Stimulated activated CD8-positive, alpha-beta memory T cell treated with anti-CD3 and anti-CD28 coated beads, Interleukin-15, amount 100 ng/mL, for 24 hours (primary cell): ENCODE data around the gene APBA1.
"Not testable (repeated sequence)": the region's sequence is repeated elsewhere in the genome, so short reads cannot be mapped to it uniquely, and the experiment has no call there.

Experiments used
- DNase-seq: peaks from one replicate; pipeline ENCODE4 v3.0.0-alpha.2; 2020; ENCODE audit warnings: low read depth

The APBA1 gene

DNA sequence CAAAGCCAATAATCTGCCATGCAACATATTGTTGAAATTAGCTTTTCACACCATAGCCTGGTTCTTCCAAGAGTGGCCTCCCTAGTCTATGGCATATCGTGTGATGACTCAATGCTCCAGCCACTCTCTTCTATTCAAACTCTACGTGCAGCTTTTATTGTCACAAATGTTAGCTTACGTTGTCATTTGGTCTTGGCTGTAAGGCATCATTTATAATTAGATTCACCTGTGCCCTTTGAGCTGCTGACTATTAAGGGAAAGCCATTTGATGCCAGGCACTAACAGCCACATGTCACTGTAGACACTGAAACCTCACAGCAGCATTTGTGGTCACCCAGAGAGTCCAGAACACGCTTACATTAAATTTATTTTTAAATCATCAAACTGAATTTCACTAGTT, 66.8 kb downstream of the APBA1 start:
- DNase-seq: no peak

DNA sequence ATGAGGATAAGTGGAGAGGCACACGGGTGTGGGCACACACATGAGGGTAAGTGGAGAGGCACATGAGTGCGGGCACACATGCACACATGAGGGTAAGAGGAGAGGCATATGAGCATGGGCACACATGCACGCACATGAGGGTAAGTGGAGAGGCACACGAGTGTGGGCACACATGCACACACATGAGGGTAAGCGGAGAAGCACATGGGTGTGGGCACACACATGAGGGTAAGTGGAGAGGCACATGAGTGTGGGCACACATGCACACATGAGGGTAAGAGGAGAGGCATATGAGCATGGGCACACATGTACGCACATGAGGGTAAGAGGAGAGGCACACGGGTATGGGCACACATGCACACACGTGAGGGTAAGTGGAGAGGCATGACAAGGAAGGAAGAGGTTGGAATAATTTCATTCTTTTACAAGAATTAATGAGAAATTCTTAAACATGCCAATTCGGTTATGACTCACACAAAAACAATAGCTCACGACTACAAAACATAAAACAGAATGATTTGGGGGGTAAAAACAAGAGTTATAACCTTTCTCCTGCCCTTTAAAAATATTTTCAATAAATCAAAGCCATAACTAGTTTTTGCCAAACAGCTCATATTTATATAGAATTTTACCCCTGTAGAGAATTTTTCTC, 67.5 kb downstream of the APBA1 start:
- DNase-seq: no peak

DNA sequence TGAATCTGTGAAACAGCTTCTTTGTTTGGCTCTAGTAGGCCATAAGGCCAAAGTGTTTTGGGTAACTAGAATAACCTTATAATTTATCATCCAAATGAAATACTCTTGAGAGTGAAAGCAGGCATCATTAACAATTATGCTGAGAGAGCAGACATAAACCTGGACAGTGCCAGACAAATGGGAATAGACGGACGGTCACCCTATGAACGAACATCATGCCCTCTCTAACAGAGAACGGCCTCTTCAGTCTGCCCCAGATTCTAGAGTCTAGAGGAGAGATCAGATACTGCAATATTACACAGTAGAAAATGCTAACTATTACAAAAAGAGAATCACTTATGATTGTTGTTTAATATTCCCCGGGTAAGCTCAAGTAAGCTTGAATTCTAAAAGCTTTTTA, 68.5 kb downstream of the APBA1 start:
- no peak for DNase-seq

DNA sequence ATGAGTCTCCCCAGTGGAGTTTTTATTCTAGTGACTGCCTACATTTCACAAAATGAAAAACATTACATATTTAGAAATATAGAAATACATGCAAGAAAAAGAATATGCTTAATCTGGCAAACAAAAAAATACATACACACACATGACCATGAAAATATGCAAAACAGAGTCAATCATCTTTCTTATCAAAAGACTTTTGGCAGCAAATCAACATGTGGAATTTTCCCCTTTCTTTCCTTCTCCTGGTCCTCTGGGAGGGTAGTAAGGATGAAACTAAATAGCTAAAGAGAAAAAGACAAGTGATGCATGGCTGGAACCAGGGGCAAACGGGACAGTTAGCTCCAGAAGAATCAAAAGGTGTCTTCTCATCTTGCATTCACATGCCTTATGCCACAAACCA, 69.4 kb downstream of the APBA1 start:
- DNase-seq: no peak

DNA sequence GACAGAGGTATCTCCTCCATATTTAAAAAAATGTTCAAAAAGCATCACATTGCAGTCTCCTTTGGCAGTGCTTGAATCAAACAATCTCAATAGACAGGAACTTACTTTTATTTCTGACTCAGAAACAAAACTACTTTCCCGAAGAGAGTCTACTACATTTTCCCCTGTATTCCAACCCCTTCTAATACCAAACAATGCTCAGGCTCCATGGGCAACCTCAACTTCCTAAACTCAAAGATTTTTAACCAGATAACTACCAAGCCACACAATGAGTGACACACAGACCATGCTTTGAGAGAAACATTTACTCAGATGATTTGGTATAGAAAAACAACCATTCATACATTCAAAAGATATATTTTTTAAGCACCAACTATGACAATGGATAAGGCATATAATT, 70.5 kb downstream of the APBA1 start:
- DNase-seq: no peak

DNA sequence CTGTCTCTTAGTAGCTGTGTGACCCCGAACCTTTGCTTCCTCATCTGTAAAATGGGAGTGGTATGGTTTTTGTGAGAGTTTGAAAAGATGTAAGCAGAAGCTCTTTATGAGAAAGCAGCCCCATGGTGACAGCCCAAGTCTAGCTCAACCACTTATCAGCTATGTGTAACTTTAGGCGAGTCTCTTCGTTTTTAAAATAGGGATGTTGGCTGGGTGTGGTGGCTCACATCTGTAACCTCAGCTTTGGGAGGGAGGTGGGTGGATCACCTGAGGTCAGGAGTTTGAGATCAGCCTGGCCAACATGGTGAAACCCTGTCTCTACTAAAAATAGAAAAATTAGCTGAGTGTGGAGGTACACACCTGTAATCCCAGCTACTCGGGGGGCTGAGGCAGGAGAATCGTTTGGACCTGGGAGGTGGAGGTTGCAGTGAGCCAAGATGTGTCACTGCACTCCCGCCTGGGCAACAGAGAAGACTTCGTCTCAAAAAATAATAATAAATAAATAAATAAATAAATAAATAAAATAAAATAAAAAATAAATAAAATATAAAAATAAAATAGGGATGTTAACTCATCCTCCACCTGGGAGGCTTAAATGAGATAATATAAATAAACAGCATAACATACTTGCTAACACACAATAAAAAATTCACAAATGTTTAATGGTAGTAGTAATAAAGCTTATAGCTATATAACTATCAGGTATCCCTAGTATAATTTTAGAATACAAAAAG, 71.7 kb downstream of the APBA1 start:
- DNase-seq: no peak

DNA sequence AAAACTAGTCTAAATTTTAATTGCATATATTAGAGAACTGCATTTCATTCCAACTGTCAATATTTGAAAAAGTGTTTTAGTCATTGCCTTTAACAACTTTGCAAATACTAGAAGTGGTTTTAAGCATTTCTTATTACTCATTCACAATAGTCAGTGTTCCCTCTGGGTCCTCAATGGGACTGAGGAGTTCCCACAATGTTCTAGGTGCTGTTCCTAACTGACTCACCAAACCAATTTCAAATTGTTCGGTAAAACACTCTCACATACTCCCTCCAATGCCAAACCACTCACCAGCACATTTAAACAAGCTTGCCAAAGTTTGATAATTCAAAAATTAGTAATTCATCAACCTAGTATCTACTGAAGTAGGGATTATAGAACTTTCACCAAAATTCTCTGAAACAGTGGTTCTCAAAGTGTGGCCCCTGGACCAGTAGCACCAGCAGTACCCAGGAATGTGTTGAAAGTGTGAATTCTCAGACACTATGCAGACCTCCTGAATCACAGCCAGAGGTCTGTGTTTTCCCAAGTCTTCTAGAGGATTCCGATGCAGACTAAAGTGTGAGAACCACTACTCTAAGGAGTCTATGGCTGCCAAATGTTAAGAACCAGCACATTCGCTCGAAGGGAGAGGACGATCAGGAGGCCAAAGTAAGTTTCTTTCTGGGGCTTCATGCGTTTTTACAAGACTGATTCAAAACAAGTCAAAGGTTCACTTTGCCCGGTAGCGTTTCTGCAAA, 72.8 kb downstream of the APBA1 start:
- DNase-seq: no peak

DNA sequence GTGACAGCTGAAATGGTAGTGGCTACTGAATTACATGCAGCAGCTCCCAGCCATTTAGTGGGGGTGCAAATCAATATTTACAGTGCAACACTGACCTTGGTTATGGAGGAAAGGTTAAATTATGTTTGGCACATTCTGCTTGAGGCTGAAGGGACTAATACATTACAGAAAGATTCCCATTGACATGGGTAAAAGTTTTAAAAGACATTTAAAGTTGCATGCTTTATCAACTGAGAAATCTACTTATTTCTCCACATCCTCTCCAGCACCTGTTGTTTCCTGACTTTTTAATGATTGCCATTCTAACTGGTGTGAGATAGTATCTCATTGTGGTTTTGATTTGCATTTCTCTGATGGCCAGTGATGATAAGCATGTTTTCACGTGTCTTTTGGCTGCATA, 75.3 kb downstream of the APBA1 start:
- not testable (repeated sequence) for DNase-seq

DNA sequence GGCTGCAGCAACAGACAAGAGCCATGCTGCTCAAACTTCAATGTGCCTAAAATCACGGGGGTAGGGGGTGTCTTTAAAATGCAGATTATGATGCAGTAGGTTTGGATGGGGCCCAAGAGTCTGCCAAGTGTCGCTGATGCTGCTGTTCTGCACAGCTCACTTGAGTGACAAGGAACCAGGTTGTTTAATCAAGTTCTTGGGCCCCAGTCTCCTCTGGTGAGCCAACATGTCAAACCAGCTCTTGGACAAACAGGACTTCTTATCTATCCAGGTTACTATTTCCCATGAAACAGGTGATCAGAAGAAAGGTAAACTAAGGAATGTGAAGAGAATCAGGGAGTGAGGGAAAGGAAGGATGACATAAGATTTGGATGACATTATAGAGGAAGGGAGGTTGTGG, 78.0 kb downstream of the APBA1 start:
- DNase-seq: no peak

DNA sequence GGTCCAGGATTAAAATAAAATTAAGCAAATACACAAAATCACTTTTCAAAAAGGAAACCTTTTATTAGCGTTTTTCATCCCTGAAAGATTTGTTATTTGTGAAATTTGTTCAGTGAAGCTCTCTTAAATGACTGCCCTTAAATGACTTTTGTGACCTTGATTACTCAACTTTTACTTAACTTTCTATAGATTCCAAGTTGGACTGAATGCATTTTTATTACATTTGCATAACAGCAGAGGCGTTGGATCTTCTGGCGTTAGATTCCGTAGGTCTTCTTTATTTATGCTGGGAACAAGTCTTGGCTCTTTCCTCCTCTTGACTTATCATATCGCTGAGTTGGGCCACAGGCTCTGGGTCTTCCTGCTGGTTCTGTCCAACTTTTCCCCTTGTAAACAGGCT, 78.4 kb downstream of the APBA1 start:
- DNase-seq: no peak

DNA sequence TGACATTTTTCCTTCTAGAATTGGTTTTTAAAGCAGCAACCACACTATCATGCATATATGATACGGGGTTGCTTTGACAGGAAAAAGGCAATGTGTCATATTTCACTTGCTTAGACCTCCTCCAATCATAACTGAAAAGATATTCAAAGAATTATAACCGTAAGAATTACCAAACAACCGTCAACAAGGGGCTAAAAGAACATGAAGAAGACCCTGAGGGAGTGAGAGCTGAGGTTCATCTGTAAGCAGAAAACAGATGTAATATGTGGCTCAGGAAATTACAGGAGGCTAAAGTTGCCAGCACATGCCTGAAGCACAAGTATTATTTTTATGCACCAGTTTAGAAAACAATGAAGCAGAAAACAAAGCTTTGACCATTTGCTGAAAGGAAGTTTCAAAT, 78.9 kb downstream of the APBA1 start:
- no peak for DNase-seq

DNA sequence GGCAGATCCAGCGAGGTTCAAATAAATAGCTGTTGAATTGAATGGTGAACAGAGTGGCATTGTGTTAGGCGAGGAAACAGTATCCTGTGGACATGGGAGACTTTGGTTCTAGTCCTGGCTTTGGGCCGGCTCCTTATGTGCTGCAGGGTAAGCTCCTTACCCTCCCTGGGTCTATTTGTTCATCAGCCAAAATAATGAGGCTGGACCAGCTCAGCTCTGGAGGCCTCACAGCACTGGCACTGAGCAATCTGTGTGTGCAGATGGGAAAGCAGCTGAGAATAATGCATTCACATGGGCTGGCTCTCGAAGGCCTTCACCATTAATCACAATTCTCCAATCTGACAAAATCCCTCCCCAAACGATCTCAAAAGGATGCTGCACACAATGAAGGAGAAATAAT, 81.9 kb downstream of the APBA1 start:
- no peak for DNase-seq

DNA sequence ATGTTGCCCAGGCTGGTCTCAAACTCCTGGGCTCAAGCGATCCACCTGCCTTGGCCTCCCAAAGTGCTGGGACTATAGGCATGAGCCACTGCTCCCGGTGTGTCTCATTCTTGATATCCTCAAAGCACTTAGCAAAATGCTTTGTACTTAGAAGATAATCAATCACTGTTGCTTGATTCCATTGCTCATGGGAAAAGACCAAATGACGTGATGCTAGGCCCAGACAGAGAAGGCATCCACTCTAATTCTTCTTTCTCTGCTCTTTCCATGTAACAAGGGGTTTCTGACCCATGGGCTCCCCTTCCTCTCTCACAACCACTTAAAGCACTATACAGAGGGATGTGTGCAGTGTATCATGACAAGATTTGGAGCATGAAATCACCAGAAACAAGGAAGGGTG, 83.0 kb downstream of the APBA1 start:
- DNase-seq: no peak

DNA sequence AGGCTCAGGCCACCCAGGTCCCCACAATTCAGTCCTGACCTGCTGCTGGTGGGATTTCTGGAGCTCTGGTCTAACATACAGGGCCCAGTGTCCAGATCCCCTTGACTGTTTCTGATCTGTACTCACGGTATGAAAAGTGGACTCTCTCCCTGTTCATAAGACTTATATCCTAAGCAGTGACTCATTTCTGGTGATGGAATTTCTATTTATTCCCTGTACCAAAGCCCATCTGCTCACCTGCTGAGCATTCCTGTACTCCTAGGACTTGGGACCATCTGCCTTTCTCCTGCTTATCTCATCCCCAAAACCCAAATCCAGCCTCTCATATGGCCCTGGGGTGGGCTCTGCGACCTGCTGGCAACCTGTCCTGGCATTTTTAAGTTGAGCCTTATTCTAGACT, 86.6 kb downstream of the APBA1 start:
- DNase-seq: no peak

DNA sequence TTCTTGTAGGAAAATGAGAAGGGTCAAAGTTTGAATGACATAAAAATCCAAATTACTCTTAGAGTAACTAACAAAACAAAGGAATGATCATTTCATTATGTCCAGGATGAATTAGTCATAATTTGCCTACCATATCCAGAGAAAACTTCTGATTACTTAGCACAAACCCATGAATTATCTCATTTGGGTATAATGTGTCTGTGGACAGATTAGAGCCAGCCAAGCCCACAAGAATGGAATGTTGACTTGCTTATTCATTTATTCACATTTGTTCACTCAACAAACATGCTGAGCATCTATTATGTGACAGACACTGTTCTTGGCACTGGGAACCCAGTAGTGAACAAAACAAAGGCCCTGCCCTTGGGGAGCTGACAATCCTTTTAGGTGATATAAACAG, 87.4 kb downstream of the APBA1 start:
- DNase-seq: no peak

DNA sequence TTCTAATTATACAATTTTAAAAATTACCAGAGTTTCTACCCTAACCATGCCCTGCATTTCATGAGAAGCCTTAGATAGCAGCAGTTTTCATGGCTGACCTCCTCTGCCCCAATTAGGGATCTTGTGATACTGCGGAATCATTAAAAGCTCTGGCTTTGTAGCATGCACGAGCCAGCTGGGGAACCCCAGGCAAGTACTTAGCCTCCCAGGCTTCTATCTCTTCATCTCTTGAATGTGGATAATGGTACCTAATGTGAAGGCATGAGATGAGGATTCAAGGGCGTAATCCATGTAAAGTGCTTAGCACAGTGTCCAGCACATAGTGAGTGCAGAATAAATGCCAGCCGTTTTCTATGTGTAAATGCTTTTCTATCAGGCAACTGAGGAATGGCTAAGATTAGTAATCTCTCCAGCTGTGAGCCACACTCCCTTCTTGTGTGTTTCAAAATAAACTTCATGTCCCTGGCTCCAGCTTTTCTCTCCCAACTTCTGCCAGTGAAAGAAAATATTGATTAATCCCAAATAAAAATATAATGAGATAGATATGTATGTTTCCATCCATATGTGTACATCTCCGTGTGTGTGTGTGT, 88.4 kb downstream of the APBA1 start:
- no peak for DNase-seq

DNA sequence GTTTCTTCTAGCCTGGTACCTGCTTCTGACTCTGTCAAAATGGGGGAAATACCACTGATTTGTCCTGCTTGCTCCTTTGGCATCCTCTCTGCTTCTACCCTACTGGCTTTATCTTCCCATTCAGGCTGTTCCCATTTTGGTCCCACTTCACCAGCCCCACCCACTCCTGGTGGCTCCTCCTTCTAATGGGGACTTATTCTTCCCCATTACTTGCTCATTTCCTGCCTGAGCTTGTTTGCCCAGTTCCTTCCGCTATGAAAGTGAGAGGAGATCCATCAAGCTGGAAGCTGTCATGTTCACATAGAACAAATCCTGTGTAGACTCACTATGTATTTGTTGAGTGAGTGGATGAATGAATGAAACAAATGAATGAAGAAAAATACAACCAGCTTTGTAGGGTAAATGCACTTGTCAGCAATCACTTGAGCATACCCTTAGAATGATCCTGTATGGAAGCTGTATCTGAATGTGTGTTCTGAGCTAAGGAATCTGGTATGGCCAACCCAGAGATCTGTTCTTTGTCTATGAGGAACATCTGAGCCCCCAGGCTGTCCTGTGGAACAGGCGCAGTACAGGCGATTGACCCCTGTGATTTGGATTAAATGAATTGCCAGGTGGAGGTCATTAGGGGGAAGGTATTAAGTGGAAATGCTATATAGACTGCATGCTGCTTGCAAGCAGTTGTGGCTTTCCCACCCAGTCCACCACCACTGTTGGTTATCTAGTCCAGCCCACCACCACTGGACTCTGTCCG, 89.5 kb downstream of the APBA1 start:
- no peak for DNase-seq

DNA sequence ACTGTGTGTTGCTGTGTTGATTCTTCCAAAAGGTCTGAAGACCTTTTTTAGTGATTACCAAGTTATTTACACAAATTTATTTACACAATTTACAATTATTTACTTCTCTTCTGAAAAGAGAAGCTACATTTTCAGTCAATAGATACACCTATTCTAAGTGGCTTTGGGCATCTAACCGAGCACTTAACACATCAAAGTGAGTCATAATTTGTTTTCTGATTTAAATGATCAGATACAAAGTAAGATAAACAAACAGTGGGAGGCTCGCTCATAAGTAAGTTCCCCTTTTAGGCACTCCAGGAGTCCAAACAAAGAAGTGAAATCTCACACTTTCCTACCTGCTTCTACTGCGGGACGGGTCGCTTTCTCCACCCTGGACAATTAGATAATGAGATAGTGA, 90.2 kb downstream of the APBA1 start:
- DNase-seq: no peak

DNA sequence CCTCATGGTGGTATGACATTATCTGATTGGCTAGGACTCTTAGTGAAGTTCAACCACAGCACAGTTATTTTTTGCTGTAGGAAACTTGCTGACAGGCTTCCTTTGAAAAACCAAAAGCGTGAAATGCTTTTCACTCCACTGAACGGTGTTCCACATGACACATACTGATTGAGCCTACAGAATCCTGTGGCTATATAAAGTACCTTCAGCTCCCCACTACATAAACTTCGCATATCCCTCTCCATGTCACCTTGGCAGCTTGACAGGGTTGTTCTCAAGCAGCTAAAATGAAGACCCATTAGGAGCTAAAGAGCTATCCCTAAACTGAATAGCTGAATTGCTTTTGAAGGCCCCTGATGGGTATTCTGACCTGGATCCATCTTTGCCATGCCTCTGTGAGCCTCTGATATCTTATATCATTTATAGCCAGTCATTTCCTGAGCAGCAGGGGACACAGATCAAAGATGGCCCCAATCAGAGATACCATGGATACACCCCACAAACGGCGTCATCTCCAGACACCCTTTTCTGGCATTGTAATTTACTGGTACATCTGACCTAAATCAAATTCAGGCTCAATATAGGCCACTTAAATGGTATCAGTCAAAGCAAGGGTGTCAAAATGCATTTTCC, 91.5 kb downstream of the APBA1 start:
- DNase-seq: no peak

DNA sequence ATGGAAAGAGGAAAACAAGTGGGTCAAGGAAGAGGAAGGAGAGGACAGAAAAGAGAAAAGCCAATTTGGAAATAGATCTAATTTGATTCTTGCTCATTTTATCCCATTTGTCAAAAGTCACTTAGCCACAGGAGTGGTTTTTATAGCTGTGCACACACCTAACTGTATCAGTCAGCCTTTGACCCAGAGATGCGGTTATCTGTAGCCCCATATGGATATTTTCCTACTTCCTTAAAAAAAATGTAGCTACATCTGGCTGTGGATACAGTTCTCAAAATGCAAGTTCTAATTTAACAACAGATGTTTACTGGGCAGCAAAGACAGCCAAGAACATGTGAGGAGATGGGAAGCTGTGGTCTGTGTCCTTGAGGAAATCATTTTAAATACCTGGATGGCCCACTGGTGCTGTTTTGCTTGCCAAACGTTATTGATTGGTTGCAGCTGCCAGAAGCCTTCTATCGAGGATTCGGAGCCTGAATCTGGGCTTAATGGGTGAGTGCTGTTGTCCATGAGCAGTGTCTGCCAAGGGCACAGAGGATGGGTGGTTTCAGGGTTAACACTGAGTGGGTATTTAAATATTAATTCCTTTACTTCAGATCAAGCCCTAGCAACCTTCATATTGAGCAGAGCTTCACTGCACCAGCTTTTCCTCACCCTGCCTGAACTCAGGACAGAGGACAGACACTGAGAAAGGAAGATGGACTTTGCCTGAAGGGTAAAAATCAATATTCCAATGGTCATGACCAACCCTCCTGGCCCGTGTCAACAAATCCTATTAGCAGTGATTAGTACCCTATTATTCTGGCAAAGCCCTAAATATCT, 92.2 kb downstream of the APBA1 start:
- DNase-seq: no peak
